ENCODE results near the gene KIT. TPM values are rescaled to one million over a fixed set of nuclear protein-coding genes. Genes with fewer than 3 reads are reported as not detected.

The KIT gene
- total RNA-seq, 1 donor from 2014 or later, result 7.4 TPM

DNA sequence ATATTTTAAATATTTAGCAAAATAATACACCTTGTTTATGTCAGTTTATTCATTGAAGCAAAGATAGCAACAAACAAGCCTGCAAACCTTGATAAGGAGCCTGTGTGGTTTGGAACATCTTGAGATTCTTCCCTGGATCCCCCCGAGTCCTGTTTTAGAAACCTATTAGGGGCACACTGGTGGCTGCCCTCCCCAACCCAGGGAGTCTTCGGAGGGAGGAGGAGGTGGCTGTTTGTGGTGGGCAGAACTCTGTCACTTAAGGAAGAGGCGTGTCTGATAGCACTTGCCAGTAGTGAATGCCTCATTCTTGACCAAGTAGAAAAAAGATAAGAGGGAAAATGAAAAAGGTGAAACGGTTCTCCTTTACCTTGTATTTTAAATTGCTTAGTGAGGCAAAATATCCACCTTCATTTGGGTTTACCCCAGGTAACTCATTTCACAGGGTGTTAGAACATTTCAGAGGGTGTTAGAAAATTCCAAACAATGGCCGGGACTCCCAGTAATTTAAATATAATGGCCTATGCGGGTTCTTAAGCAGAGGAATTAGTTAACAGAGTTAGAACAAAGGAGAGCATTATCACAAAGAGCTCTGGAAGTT, 10.4 kb downstream of the KIT start:
- no peak overlapping the region for H3K27ac Mint-ChIP-seq
- peaks cover 3% of the 10 kb centered on the region for H3K9me3 Mint-ChIP-seq
- peaks cover 2% of the 10 kb centered on the region for H3K36me3 Mint-ChIP-seq
- H3K27me3 Mint-ChIP-seq (ENCODE audit: low read depth), result peaks cover 9% of the 10 kb centered on the region
- TF ChIP-seq, protein P1, sequence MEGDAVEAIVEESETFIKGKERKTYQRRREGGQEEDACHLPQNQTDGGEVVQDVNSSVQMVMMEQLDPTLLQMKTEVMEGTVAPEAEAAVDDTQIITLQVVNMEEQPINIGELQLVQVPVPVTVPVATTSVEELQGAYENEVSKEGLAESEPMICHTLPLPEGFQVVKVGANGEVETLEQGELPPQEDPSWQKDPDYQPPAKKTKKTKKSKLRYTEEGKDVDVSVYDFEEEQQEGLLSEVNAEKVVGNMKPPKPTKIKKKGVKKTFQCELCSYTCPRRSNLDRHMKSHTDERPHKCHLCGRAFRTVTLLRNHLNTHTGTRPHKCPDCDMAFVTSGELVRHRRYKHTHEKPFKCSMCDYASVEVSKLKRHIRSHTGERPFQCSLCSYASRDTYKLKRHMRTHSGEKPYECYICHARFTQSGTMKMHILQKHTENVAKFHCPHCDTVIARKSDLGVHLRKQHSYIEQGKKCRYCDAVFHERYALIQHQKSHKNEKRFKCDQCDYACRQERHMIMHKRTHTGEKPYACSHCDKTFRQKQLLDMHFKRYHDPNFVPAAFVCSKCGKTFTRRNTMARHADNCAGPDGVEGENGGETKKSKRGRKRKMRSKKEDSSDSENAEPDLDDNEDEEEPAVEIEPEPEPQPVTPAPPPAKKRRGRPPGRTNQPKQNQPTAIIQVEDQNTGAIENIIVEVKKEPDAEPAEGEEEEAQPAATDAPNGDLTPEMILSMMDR (IDR thresholded peaks at IDR 0.05; ENCODE audit: unreplicated experiment), result no peak
- no peak overlapping the region for H3K4me3 Mint-ChIP-seq
- no peak for DNase-seq (ENCODE audit: low spot score in 2 of 2, unreplicated experiment in 2 of 2)
- H3K4me1 Mint-ChIP-seq, result peaks cover 1% of the 10 kb centered on the region

DNA sequence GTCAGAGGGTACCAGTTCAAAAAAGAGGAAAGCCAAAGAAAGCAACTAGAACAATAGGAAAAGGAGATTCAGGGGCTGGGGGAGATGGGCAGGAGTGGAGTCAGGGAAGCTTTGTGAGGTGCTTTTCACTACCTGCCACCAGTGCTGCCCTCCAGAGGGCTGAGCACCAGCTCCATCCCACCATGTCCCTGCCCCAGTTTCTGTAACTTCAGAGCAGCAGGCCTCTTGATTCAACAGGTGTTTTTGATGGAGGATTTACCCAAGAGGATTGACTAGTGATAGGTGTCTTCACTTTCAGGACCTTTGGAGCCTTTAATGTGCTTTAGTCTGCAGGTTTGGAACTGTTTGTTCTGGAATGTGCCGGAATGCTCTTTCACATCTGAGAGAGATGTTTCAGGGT, 12.1 kb downstream of the KIT start:
- no peak for DNase-seq (ENCODE audit: low spot score in 2 of 2, unreplicated experiment in 2 of 2)
- peaks cover 7% of the 10 kb centered on the region for H3K36me3 Mint-ChIP-seq
- TF ChIP-seq, protein P1 (IDR thresholded peaks at IDR 0.05; ENCODE audit: unreplicated experiment), result no peak
- H3K4me3 Mint-ChIP-seq, result no peak overlapping the region
- no peaks in the 10 kb centered on the region for H3K4me1 Mint-ChIP-seq
- H3K9me3 Mint-ChIP-seq, result peaks cover 8% of the 10 kb centered on the region
- H3K27ac Mint-ChIP-seq, result no peak overlapping the region
- H3K27me3 Mint-ChIP-seq (ENCODE audit: low read depth), result peaks cover 5% of the 10 kb centered on the region

DNA sequence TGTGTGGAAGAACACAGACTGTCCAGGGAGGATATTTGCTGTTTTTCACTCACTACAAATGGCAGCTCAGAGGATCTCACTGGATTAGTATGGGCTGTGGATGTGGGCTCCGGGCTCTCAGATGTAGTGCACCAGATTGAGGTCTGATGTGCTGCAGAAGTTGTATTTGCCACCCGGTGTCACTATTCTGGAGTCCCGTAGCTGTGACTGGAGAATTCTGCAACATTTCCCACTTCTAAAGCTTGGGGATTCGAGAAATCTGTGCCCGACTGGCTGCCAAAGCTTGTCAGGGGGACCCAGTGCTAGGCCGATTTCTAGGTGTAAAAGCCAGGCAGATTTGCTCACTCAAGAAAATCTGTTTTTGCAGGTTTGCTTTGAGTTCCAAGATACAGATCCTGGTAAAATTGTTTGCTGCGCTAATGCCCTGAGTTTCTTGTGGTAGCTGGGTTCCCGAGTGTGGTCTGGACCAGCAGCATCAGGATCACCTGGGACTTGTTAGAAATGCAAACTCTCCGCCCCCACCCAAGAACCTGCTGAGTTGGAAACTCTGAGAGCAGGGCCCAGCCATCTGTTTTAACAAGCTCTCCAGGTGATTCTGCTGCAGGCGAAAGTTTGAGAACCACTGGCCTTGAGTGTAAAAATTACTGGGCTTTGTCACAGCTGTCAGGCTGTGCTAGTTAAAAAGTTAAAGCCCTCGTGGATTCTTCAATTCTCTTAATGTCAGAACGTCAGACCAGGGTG, 18.1 kb downstream of the KIT start:
- Mint-ChIP-seq H3K9me3 (peaks cover 8% of the 10 kb centered on the region), H3K27ac (no peak overlapping the region), H3K36me3 (peaks cover 7% of the 10 kb centered on the region), H3K4me1 (peaks cover 12% of the 10 kb centered on the region), H3K4me3 (no peak overlapping the region), H3K27me3 (ENCODE audit: low read depth) (no peaks in the 10 kb centered on the region)
- TF ChIP-seq, protein P1 (IDR thresholded peaks at IDR 0.05; ENCODE audit: unreplicated experiment), result no peak
- no peak for DNase-seq (ENCODE audit: low spot score in 2 of 2, unreplicated experiment in 2 of 2)

DNA sequence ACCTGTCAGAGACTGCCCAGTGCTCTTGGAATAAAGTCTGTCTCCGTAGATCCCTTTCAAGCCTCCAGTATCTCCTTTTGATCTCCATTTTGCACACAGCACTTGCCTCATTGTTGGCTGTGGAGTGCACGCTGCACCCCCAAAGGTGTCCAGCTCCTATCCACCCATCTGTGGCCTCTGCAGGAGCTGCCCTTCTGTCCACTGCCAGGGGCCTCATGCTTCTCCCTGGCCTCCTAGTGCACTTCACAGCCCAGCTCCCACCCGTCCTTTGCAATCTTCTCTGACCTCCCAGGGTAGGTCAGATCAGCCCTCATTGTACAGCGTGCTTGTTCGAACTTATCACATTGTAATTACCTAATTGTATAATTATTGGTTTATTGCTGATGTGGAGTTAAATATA, 18.9 kb downstream of the KIT start:
- Mint-ChIP-seq H3K27ac (no peak overlapping the region), H3K36me3 (peaks cover 7% of the 10 kb centered on the region), H3K27me3 (ENCODE audit: low read depth) (no peaks in the 10 kb centered on the region), H3K4me3 (no peak overlapping the region), H3K9me3 (peaks cover 8% of the 10 kb centered on the region), H3K4me1 (peaks cover 12% of the 10 kb centered on the region)
- no peak for DNase-seq (ENCODE audit: low spot score in 2 of 2, unreplicated experiment in 2 of 2)
- TF ChIP-seq, protein P1 (IDR thresholded peaks at IDR 0.05; ENCODE audit: unreplicated experiment), result no peak

DNA sequence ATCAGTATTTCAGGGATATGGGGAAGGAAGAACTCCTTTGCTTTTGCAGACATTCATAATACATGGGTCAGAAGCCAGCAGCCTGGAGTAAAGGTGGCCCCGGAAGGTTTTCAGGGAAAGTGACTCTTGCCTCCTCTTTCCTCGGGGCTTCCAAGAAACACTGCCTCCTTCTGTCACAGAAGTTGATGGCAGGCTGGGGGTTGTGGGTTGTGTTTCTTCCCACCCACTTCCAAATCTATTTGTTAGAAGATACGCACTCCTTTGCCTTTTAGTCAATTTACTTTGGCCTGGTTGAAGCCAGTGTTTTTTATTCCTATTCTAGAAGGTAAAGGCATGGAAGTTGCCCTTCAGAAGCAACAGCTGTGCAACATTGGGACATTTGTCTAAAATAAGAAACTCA, 19.7 kb downstream of the KIT start:
- no peak for DNase-seq (ENCODE audit: low spot score in 2 of 2, unreplicated experiment in 2 of 2)
- TF ChIP-seq, protein P1 (IDR thresholded peaks at IDR 0.05; ENCODE audit: unreplicated experiment), result no peak
- peaks cover 12% of the 10 kb centered on the region for H3K4me1 Mint-ChIP-seq
- H3K27ac Mint-ChIP-seq, result no peak overlapping the region
- H3K4me3 Mint-ChIP-seq, result no peak overlapping the region
- peaks cover 7% of the 10 kb centered on the region for H3K36me3 Mint-ChIP-seq
- no peaks in the 10 kb centered on the region for H3K27me3 Mint-ChIP-seq (ENCODE audit: low read depth)
- peaks cover 8% of the 10 kb centered on the region for H3K9me3 Mint-ChIP-seq

Data from mesothelial cell of epicardium (in vitro differentiated cells).